HG03457 (cell line): ENCODE measurements around the gene PCOLCE2.

Source experiments
- ATAC-seq: cut with Tn5 transposase; IDR thresholded peaks from one replicate; pipeline ENCODE4 v1.9.1; 2021; ENCODE audit warnings: moderate number of reproducible peaks; ENCODE audit not compliant: unreplicated experiment

Gene PCOLCE2

DNA sequence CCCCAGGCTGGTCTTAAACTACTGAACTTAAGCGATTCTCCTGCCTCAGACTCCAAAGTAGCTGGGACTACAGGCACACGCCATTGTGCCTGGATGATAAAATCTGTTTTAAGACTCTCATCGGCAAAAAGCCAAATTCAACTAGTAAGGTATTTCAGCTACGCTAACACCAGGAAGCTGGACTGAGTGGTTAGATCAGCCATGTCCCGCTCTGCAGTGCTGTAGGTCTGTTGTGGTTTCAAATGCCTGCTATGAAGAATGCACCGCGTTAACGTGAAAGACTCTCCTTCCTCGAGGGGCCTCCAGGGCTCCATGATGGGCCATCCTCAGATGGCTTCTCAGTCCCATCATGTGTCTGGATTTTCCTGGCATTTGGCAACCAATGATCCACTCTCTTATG, 70.2 kb downstream of the PCOLCE2 start:
- no peak for ATAC-seq

DNA sequence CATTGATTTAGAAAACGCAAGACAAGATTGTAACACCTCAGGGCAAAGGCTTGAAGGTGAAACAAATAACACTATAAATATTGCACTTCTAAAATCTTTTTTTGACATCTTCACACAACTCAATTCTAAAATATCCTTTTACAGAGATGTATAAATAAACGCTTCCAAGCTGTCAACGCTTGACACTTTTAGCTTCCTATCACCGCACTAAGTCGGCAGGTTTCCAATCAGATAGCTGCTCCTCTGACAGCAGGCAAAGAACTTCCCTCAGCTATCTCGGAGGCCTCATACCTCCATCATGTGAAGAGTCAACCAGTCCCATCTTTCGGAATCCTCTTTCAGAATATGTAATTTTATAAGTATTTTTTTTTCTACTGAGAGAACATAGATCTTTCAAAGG, 71.0 kb downstream of the PCOLCE2 start:
- ATAC-seq = no peak

DNA sequence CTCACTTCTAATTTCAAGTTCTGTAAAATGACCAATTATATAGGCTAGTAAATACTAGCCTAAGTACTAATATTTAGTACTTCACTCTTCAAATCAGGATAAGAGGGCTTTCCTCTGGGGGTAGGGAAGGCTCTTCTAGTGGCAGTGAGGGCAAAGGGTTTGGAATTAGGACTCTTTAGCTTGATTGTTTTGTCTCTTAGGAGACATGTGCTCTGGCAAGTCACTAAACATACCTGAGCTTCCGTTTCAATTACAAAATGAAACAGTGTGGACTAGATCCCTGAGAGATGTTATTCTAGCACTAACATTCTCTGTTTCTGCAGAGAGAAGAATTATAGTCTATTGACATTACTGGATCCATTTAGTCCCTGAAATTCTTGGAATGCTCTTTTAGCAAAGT, 71.5 kb downstream of the PCOLCE2 start:
- ATAC-seq = no peak

DNA sequence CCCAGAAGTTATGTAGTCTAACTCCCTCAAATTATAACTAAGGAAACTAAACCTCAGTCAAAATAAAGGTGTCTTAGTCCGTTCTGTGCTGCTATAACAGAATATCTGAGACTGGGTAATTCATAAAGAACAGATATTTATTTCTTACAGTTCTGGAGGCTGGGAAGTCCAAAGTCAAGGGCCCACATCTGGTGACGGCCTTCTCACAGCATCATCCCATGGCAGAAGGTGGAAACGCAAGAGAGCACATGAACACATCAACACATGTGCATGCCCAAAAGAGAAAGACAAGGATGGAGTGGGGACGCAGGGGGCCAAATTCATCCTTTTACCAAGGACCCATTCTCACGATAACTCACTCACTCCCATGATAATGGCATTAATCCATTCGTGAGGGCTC, 73.1 kb downstream of the PCOLCE2 start:
- ATAC-seq = no peak

DNA sequence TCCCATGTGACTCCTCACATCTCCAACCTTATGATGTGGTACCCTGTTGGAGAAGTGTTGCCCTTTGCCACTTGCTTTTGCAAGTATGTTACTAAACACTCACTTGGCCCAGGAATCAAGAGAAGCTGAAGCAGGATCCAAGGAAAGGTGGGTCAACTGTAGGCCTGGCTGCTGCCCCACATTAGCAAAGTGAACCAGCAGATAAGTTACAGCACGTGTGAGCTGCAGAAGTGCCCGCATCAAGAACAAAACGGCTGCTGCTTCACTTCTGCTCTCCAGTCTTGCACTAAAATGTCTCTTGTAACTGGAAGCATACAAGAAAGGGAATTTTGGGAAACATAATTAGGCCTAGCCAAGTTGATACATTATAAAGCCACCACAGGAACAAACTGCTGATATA, 79.6 kb downstream of the PCOLCE2 start:
- no peak for ATAC-seq

DNA sequence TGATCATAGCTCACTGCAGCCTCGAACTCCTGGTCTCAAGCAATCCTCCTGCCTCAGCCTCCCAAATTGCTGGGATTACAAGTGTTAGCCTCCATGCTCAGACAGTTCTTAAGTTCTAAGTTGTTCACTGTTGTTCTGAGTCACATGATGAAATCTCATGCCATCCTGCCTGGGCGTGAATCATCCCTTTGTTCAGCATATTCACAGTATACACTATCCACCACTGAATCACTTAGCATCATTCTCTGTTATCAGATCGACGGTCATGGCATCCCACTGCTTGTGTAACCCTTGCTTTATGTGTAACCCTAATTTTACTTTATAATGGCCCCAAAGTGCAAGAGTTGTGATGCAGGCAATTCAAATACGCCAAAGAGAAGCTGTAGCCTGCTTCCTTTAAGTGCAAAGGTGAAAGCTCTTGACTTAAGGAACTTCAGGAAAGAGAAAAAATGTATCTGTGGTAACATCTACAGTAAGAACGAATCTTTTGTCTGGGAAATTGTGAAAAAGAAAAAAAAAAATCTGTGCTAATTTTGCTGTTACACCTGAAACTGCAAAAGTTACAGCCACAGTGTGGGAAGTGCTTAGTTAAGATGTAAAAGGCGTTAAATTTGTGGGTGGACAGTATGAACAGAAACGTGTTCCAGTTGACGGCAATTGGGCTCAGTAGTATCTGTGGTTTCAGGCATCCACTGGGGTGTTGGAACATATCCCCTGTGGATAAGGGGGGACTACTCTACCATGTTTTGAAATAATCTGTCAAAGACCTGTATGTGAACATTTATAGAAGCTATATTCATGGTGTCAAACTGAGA, 80.6 kb downstream of the PCOLCE2 start:
- ATAC-seq = no peak

DNA sequence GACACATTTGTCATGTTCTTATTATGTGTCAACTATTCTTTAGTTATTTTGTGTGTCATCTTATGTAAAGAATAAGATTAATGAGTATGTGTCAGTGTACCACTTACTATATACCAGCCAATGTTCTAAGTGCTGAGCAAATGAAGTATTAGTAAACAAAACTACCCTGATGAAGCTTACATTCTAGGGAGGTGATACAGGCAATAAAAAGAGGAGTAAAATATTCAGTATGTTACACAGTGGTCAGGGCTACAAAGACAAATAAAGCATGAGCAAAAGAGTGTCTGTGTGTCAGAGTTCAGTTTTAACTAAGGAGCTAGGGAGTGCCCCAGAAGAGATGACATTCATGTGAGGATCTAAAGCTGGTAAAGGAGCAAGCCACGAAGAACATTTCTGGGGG, 86.0 kb downstream of the PCOLCE2 start:
- no peak for ATAC-seq

DNA sequence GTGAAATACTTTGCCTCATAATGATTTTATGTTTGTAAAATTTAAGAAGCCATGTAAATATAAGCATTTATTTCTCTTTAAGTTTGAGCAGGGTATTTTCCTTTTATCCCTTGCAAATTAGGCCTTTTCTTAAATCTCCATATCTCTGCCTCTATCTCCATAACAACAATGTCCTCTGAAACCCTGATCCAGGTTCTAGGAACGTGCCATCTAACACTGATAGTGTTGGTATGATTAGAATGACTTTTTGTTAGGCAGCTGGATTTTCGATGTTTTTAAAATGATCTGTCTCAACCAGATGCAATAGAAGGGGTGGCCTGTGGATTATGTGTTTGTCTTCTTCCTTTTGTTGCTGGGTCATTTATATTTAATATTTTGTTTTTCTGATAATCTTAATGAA, 87.1 kb downstream of the PCOLCE2 start:
- ATAC-seq = no peak

DNA sequence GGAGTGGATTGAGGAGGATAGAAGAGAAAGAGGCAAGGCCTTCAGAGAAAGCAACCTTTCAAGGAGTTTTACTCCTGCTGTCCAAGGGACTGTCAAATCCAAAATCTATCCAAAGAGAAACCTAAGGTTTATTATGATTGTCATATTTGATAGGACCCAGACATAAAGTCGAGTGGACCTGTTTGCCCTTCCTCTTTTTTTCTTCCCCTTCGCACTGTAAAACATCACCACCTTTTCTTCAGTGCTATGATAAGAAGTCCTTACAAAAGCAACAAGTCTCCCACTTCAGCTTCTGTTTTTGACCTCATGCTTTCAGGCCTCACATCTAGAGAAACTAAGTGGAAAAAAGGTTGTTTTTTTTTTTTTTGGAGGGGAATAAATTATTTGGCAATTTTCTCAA, 92.1 kb downstream of the PCOLCE2 start:
- ATAC-seq = no peak

DNA sequence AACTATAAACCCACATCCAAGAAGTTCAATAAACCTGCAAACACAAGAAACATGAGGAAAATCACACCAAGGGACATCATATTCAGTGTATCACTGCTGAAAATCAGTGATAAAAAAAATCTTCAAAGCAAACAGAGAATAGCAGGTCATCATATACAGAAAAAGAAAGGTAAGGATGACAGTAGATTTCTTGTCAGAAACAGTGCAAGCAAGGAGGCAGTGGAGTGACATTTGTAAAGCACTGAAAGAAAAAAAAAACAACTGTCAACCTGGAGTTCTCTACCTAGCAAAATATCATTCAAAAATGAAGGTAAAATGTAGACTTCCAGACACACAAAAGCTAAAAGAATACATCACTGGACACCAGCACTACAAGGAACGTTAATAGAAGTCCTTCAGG, 93.6 kb downstream of the PCOLCE2 start:
- no peak for ATAC-seq

DNA sequence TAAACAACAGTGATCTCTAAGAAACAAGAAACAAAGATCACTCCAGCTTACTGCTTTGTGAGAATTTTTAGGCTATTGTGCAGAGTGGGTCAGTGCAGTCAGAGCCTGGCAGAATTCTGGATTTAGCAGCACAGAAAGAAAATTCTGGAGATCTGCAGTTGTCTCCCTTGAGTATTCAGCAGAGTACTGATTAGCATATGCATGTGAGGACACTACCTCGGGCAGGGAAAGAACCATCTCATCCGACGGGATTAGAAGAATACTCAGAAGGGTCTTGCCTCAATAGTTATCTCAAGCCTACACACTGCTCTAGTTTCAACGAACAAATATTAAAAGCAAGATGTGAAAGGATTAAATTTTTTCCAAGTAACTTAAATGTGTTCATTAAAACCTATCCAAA, 94.4 kb downstream of the PCOLCE2 start:
- ATAC-seq = no peak

DNA sequence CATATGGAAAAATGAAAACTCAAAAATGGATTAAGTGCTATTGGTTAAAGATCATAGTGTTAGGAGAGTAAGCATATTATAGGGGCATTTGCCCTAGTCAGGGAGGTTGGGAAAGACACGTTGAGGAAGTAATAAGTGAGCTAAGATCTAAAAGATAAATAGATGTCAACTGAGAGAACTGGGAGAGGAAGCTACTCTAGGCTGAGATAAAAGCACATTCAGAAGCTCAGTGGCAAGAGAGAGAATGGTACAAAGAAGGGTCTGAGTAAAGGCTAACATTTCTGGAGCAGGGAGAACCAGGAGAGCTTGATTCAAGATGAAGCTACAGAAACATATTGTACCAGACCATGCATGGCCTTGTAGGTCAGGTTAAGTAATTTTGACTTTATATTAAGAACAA, 101.2 kb downstream of the PCOLCE2 start:
- no peak for ATAC-seq

DNA sequence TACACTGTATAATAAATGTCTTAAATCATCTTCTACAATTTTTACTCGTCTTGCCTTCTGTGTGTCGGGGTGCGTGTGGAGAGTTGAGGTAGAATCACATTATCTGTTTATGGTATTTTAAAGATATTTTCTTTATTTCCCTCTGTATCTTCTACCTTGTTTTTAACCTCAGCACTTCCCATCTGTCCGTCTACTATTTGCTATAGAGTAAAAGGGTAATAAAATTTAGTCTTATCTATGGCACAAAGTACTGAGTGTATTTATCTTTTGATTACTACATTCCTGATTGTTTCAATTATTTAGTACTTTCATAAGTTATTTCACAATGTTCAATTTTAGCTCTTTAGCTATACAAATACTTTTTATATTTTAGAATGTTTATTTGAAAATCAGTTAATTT, 102.9 kb downstream of the PCOLCE2 start:
- ATAC-seq = no peak

DNA sequence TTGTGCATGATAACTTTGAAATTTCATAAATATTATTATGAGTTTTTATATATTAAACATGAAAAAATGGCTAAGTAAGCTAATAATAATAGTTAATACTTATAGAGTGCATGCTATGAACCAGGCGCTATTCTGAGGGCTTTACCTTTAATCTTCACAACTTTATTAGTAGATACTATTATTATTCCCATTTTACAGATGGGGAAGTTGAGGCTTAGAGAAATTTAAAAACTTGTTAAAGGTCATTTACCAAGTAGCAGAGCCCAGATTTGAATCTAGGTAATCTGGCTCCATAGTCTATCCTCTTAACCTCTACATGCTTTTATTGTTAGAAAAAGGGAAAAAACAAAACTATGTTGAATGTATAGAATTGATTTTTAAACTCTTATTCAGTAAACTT, 104.7 kb downstream of the PCOLCE2 start:
- no peak for ATAC-seq

DNA sequence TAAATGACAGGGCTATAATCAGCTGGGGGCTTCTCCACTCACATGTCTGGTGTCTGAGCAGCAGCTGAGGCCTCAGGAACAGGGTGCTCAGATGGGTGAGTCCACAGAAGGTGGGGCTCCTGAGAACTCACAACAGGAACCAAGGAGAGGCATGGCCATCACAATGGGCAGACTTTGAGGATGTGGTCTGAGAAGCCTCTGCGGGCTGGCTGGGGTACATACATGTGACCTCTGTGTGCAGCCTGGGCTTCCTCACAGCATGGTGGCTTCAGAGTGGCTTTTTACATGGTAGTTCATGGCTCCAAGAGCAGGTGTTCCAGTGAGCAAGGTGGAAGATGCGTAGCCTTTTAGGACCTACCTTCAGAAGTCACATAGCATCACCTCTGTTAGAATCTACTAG, 106.3 kb downstream of the PCOLCE2 start:
- no peak for ATAC-seq

DNA sequence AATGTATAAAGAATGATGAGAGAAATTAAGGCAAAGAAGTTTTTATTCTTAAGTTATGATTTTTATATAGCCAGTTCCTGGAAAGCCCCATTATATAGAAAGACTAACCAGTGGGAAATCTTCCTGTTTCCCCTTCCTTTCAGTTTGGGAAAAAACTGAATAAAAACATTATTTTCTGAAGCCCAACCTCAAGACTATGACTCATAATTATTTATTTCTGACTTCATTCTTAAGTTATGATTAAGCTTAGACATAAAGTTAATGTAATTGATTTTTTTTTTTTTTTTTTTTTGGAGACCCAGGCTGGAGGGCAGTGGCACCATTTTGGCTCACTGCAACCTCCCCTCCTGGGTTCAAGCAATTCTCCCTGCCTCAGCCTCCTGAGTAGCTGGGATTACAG, 109.3 kb downstream of the PCOLCE2 start:
- no peak for ATAC-seq

DNA sequence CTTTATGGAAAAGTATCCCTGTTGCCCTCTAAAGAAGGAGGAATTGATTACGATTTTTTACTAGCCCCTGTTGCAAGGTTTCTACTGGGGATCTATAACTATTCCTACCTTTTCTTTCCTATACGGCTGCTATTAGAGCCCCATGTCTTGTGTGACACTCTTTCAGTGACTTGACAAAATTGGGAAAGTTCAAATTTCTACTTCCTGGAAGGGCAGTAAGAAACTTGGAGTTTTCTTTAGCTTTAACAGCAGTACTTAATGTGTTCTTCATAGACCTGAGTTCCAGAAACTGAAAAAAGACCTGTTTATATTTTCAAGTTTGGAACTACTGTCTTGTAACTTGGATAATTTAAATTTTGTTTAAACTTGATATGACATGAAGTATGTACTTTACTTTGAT, 110.3 kb downstream of the PCOLCE2 start:
- no peak for ATAC-seq

DNA sequence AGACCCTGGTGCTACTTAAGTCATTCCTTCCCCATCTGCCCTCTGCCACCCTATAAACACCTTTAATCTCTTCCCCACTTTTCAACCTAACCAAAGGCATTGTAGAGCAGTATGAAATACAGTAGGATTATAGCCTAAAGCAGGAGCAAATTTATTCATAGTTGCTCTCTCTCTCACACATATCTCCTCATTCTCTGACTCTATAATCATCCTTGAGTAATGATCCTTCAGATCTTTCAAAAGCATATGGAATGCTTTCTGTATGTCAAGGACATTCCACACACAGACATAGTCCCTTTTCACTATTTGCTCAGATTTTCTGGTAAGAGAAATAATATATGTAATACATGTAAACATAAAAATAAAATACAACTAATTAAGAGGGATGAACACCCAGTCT, 111.0 kb downstream of the PCOLCE2 start:
- no peak for ATAC-seq

DNA sequence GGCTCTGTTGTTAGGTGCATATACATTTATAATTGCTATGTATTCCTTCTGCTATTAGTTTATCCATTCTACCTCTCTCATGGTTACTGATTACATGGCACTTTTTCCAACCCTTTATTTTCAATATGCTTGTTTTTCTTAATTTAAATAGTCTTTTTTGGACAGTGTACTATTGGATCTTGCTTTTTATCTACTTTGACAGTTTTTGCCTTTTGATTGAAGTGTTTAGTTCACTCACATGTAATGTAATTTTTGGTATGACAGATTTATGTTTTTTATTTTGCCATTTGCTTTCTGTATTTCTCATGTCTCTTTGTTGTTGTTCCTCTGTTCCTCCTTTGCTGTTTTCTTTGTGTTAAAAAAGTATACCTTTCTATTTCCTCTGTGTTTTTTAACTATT, 120.5 kb downstream of the PCOLCE2 start:
- ATAC-seq = no peak
